Neural progenitor cell (in vitro differentiated cells): ENCODE measurements around the gene RNF220.

Experiments used
- EZH2 ChIP-seq: fragments of 200-600 bp; sonication (generic); IDR thresholded peaks from 2 replicates; pipeline ENCODE4 v1.6.1; 2017; ENCODE audit warnings: antibody characterized with exemption, mild to moderate bottlenecking, moderate library complexity
- EZH2phosphoT487 ChIP-seq: fragments of 200-600 bp; sonication (generic); IDR thresholded peaks from 2 replicates; pipeline ENCODE4 v1.6.1; 2017; ENCODE audit warnings: antibody characterized with exemption
- TF ChIP-seq, protein P1 (sequence below): fragments of 200-600 bp; sonication (generic); IDR thresholded peaks from 2 replicates; pipeline ENCODE4 v1.5.1; 2017; ENCODE audit warnings: antibody characterized with exemption, mild to moderate bottlenecking

DNA sequence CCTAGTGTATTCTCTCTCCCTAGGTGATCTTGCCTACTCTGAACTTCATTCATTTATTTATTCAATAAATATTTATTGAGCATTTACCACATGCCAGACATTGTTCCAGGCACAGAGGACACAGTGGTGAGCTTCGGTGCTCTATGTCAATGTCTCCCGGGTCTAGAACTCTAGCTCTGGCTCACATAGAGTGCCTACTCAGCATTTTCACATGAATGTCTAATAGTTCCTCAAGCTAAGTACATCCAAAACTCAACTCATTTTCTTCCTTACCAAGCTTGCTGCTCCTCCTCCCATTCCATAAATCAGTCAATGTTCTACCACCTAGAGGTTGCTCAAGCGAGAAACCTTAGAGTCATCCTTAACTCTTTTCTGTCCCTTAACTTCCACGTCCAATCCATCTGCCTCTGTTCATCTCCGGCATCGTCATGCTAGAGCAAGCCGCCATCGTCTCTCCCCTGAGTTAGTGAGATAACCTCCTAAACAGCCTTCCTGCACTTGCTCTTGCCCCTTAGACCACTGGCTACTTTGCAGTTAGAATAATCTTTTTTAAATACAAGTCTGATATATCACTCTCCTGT lies 201.7 kb downstream of the RNF220 start:
- TF ChIP-seq EZH2phosphoT487 (no peak), EZH2 (no peak)
- TF ChIP-seq, protein P1, sequence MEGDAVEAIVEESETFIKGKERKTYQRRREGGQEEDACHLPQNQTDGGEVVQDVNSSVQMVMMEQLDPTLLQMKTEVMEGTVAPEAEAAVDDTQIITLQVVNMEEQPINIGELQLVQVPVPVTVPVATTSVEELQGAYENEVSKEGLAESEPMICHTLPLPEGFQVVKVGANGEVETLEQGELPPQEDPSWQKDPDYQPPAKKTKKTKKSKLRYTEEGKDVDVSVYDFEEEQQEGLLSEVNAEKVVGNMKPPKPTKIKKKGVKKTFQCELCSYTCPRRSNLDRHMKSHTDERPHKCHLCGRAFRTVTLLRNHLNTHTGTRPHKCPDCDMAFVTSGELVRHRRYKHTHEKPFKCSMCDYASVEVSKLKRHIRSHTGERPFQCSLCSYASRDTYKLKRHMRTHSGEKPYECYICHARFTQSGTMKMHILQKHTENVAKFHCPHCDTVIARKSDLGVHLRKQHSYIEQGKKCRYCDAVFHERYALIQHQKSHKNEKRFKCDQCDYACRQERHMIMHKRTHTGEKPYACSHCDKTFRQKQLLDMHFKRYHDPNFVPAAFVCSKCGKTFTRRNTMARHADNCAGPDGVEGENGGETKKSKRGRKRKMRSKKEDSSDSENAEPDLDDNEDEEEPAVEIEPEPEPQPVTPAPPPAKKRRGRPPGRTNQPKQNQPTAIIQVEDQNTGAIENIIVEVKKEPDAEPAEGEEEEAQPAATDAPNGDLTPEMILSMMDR: no peak
